GM19455 (cell line): Measurements from ENCODE around the gene GIMAP7.

ENCODE experiments used
- ATAC-seq: cut with Tn5 transposase; IDR thresholded peaks from one replicate; pipeline ENCODE4 v1.9.1; 2021; ENCODE audit not compliant: unreplicated experiment

Gene GIMAP7

DNA sequence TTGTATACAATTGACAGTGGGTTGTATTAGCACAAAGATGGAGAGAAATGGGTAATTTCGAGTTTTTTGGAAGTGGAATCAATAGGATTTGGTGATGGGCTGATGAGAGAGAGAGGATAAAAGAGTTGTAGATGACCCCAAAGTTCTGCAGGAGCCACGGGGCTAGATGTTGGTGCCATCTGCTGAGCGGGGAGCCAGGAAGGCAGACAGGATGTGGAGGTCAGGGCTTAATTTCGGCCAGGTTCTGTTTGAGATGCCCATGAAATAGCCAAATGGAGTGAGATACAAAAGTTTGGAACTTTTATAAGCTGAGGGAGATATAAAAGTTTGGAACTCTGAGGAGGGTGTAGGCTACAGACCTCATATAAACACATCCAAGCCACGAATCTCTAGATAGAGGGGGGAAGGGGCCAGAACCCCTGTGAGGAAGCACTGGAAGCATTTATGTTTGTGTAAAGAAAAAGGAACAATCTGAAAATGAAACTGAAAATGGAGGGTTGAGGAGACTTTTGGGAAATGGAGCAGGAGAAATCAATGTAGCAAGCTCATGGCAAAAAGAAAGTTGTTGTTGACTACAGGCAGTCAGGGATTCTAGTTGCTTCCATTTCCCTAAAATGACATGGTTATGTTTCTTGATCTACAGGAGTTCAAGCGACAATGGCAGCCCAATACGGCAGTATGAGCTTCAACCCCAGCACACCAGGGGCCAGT, 54.7 kb downstream of the GIMAP7 start:
- ATAC-seq, result no peak
